ENCODE data around the gene ZNF12.
"Not testable (repeated sequence)": the region's sequence is repeated elsewhere in the genome, so short reads cannot be mapped to it uniquely, and the experiment has no call there.

Gene ZNF12

GRCh38 chr7:6691103-6691502 is 15.6 kb downstream of the ZNF12 start:
- no peak for DNase-seq

- no peak for DNase-seq
These were observed 26.6 kb downstream of the ZNF12 start for GRCh38 chr7:6680146-6680545.

- DNase-seq: no peak
These were observed 30.8 kb downstream of the ZNF12 start for GRCh38 chr7:6675807-6676405.

GRCh38 chr7:6670851-6671250 is 35.9 kb downstream of the ZNF12 start:
- not testable (repeated sequence) for DNase-seq

- no peak for DNase-seq
These were observed 48.0 kb downstream of the ZNF12 start for GRCh38 chr7:6658618-6659345.

GRCh38 chr7:6656413-6656812 is 50.3 kb downstream of the ZNF12 start:
- no peak for DNase-seq

- no peak for DNase-seq
These were observed 50.9 kb downstream of the ZNF12 start for GRCh38 chr7:6655636-6656385.

GRCh38 chr7:6654842-6655610 is 51.7 kb downstream of the ZNF12 start:
- DNase-seq: no peak

- DNase-seq: no peak
These were observed 52.5 kb downstream of the ZNF12 start for GRCh38 chr7:6654113-6654841.

- no peak for DNase-seq
These were observed 53.4 kb downstream of the ZNF12 start for GRCh38 chr7:6653071-6654003.

GRCh38 chr7:6652446-6653011 is 54.2 kb downstream of the ZNF12 start:
- DNase-seq: no peak

GRCh38 chr7:6651851-6652445 is 54.8 kb downstream of the ZNF12 start:
- DNase-seq: no peak

- no peak for DNase-seq
These were observed 56.2 kb downstream of the ZNF12 start for GRCh38 chr7:6650521-6651011.

- no peak for DNase-seq
These were observed 56.7 kb downstream of the ZNF12 start for GRCh38 chr7:6650086-6650485.

GRCh38 chr7:6649241-6649961 is 57.3 kb downstream of the ZNF12 start:
- no peak for DNase-seq

- no peak for DNase-seq
These were observed 58.0 kb downstream of the ZNF12 start for GRCh38 chr7:6648815-6649104.

GRCh38 chr7:6648066-6648814 is 58.5 kb downstream of the ZNF12 start:
- DNase-seq: no peak

GRCh38 chr7:6647541-6647940 is 59.2 kb downstream of the ZNF12 start:
- no peak for DNase-seq

GRCh38 chr7:6647080-6647479 is 59.7 kb downstream of the ZNF12 start:
- DNase-seq: no peak

All from hematopoietic multipotent progenitor cell treated with erythropoietin and hydrocortisone succinate and interleukin-3 and kit ligand, for 4 days (in vitro differentiated cells).